NCI-H748 (cell line): ENCODE results near the gene SKA2.
"Not testable (repeated sequence)": the region's sequence is repeated elsewhere in the genome, so short reads cannot be mapped to it uniquely, and the experiment has no call there.

ENCODE experiments used
- DNase-seq: peaks from one replicate; lab custom pipeline; 2025; ENCODE audit not compliant: unreplicated experiment; lab: John Stamatoyannopoulos, UW

SKA2 gene

DNA sequence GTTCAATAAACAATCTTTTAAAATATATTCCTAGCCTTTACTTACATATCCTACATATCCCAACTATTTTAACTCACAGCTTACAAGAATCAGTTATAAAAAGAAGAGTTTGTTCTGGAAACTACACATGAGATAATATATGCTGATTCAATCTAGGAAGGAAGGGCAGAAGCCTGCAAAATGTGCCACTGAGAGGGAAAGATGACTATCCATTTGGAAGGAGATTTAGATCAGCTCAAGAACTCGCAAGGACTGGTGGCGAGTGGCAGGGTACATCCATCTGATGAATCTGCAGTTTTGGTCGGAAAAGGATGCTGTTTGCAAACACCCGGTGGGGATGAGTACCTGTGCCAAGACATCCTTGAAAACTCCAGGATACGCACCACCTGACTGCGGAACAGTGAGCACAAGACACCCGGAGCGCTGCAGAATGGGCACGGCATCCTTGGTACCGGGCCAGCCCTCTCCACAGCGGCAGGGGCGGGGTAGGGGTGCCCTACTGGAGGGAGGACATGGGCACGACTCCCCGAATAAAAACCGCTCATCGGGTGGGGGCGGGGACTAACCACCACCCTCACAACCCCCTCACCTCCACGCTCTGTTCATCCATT is 49.0 kb downstream of the SKA2 start:
- peak; percentile 70 for DNase-seq

DNA sequence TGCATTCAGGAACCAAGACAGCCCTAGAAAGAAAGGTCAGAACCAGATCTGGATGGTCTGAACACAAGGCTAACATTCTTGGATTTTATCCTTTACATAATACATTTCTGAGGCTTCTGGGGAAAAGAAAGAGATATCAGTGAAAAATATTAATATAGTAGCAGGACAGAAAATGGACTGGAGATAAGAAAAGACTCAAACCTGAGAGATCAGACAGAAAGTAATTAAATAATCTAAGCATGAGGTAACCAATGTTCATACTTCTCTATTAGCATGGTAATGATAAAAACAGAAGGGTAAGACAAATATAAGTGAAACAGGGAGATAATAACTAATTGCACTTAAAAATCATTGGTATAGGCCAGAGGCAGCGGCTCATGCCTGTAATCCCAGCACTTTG is 53.8 kb downstream of the SKA2 start:
- DNase-seq = no peak

DNA sequence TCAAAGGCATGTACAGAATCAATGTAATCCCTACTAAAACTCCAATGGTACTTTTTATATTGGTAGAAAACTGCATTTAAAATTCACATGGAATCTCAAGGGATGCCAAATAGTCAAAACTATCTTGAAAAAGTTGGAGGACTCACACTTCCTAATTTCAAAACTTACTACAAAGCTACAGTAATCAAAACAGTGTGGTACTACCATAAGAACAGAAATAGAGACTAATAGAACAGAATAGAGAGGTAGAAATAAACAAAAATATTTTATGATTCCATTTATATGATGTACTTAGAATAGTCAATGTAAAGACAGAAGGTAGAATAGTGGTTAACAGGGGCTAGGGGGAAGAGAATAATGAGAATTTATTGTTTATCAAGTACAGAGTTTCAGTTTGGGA is 57.1 kb downstream of the SKA2 start:
- no peak for DNase-seq

DNA sequence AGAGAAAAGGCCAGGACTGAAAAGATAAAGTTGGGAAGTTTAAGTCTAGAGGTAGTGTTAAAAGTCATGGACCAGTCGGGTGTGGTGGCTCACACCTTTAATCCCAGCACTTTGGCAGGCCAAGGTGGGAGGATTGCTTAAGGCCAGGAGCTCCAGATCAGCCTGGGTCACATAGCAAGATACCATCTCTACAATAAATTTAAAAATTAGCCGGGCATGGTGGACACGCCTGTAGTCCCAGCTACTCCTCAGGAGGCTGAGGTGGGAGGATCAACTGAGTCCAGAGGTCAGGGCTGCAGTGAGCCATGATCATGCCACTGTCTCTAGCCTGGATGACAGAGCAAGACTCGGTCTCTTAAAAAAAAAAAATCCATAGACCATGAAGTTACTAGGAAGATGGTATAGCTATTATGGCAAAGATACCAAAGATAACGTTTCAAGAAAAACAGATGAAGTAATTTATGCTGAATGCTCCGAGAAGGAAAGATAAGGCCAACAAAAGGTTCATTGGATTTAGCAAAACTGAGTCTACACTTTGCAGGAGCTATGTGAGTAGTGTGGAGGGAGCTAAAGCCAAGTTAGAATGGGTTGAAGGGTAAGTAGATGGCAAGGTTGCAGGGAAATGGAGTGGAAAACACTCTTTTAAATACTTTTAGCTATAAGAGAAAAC is 60.0 kb downstream of the SKA2 start:
- DNase-seq = no peak

DNA sequence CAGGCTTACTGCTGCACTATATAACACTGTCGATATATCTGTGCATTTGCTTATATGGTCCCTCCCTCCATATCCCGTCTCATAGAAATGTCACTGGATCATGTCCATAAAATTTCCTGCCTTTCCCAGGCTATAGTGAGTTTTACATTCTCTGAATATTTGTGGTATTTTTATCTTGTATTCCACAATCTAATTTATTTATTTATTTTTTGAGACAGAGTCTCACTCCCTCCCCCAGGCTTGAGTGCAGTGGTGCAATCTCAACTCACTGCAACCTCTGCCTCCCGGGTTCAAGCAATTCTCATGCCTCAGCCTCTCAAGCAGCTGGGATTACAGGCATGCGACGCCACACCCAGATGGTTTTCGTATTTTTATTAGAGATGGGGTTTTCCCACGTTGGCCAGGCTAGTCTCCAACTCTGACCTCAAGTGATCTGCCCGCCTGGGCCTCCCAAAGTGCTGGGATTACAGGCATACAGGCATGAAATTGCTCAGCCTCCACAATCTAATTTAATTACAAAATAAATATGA is 61.2 kb downstream of the SKA2 start:
- DNase-seq = no peak

DNA sequence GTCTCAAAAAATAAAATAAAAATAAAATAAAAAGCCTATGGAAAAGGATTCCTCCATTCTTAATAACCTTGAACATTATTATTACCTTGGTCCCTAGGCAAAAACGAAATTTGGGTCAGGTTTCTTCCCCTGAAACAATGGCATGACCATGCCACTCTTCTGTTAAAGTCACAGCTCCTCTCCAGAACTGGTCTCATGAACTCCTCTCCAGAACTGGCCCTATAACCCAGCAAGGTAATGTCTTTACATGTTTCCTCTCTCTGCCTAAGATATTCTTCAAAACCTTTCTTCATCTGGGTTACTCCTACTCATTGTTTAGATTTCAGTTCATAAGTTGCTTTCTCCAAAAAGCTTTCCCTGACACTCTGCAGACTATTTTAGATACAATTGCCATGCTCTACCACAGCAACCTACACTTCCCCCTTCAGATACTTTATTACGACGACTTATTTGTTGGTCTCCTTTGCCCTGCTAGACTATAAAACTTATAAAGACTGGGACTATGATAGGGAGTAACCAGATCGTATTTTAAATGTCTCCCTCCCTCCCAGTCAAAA is 61.8 kb downstream of the SKA2 start:
- DNase-seq = no peak

DNA sequence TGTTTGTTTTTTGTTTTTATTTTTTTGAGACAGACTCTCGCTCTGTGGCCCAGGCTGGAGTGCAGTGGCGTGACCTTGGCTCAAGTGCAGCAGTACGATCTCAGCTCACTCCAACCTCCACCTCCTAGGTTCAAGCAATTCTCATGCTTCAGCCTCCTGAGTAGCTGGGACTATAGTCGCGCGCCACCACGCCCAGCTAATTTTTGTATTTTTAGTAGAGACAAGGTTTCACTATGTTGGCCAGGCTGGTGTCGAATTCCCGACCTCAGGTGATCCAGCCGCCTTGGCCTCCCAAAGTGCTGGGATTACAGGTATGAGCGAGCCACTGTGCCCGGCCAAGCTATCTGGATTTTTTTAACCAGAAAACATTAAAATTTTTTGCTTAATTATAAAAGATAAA is 64.4 kb downstream of the SKA2 start:
- not testable (repeated sequence) for DNase-seq

DNA sequence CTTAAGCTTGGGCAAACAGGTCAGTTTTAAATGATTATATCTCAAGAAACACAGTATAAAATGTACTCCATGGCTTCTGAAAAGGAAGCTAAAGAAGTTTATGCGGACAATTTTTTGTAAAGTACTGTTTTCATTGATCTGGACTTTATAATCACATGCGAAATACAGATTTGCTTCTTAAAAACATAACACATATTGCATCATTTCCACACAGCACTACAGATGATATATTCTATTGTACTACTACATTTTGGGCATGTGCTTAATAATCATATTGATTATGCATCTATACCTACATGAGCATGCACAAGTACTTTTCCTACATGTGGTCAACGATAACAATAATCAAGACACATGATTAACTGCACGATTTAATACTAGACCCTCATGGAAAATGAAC is 70.8 kb downstream of the SKA2 start:
- no peak for DNase-seq

DNA sequence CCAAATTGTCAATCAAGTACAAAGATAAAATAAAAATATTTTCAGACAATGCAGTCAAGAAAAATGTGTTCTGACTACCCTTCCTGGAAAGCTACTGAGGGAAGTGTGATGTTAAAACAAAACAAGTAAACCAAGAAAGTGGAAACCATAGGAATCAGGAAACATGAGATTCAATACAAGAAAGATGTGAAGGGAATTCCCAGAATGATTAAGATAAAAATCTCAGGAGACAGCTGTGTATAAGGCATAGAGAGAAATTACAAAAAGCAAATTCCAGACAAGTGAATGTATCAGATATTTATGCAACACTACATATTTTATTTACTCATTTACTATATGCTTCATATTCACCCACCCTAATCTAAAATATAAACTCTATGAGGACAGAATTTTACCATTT is 80.5 kb downstream of the SKA2 start:
- no peak for DNase-seq

DNA sequence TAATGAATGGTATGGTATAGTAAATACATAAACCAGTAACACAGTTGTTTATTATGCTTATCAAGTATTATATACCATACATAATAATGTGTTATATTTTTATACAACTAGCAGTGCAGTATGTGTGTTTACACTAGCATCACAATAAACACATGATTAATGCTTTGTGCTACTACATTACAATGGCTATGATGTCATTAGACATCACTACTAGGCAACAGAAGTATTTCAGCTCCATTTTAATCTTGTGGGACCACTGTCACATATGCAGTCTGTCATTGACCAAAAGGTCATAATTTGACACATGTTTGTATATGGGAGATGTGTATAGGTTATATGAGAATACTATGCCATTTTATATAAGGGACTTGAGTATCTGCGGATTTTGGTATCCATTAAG is 81.0 kb downstream of the SKA2 start:
- DNase-seq = no peak

DNA sequence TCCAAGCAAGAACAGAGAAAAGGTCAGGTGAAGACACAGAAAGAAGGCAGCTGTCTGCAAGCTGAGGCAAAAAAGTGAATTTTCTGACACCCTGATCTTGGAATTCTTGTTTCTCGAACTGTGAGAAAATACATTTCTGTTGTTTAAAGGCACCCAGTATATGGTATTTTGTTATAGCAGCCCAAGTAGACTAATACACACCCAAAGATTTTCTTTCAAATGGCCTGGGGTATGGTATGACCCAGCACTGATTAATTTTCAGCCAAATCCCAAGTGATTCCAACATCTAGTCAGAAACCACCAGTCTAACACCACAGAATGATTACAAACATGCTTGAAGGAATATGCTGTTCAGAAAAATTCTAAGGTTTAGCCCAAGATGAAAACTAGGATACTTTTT is 85.1 kb downstream of the SKA2 start:
- no peak for DNase-seq

DNA sequence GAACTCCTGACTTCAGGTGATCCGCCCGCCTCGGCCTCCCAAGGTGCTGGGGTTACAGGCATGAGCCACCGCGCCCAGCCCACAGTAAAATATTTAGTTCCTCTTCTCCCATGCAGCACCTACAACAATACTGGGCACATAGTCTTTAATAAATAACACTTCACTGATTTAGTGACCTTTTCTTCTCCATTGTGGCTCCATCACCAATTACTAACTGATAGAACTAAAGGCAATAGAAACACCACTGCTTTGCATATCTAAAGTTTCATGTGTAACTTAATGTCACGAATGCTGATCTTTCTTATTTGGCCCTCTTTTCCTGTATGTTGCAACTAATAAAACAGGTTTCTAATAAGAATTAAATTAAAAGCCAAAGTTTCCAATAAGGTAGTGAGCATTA is 87.2 kb downstream of the SKA2 start:
- DNase-seq = no peak

DNA sequence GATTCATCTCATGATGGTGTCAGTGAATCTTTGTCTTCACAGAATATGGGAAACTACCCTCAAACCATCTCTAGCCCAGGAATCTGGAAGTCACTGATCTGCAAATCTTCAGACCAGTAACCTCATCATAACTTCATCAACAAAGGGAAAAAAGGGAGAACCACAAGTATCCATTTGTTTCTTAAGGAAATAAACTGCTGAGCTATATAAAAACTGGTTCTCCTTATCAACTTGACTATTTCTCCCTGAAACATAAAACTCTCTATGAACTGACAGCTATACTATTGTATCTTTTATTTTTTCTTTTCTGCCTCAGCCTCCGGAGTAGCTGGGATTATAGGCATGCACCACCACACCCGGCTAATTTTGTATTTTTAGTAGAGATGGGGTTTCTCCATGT is 87.6 kb downstream of the SKA2 start:
- DNase-seq = no peak

DNA sequence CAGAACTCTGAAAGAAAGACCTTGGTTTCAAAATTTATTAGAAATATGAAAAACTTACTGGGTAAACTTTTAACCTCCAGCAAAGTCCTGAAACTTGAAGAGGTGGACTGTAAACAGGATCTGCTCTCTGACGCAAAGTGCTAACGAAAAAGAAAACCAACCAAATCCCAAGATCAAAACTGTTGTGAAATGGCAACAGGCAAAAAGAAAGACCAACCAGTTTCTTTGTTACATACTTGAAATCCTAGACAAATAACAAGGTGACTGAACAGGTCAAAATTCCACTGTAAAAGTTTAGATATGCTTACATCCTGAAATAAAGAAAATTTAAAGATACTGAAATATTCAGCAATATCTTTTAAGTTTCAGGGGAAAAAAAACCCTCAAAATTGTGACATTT is 92.5 kb downstream of the SKA2 start:
- DNase-seq = no peak
